GM18951 (cell line): ENCODE results near the gene MAVS.

Experiments
- POLR2A ChIP-seq: IDR thresholded peaks from 4 replicates; pipeline ENCODE4 v1.6.1; 2011; ENCODE audit warnings: mild to moderate bottlenecking; ENCODE audit not compliant: insufficient read length, insufficient read depth; ENCODE audit errors: extremely low read depth
- in situ Hi-C: fragments of 300-500 bp; cut with MboI; formaldehyde crosslinking; loops from one replicate; pipeline ENCODE4 v1.12.0; 2022; ENCODE audit warnings: low sequenced_read_pairs, mixed read lengths, inconsistent platforms; ENCODE audit not compliant: unreplicated experiment

Gene MAVS

DNA sequence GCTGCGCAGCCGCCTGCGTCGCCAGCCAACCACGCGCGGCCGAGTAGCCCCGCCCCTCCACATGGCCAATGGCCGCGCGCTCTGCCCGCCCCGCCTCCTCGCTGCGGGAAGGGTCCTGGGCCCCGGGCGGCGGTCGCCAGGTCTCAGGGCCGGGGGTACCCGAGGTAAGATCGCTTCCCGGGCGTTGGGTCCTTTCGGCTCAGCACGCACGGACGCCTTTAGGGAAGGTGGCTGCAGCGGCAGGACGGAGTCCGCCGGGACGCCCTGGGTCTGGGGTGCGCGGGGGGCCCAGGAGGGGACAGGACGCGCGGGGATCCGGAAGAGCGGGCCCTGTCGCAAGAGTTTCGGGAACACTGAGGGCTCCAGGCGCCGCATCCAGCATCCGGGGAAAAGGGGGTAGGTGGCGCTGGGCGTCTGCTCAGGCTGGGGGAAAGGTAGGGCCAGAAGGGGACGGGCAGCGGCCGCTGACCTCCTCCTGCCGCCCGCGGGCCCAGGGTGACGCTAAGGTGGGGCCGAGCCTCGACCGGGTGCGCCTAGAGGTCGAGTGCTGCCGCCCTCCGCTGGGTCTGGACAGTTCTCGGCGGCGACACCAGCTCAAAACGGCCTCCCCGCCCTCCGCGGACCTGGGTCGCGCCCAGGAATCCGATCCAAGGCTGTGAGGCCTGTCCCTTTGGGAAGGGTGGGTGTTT lies at the start of gene MAVS:
MAVS (plus strand) TSS at position 95 of the 689 bp plus-strand sequence. CDS start 7,791 bp downstream, outside the sequence.
- TF ChIP-seq POLR2A: peak; percentile 90
- in situ Hi-C loops: no loop called here

DNA sequence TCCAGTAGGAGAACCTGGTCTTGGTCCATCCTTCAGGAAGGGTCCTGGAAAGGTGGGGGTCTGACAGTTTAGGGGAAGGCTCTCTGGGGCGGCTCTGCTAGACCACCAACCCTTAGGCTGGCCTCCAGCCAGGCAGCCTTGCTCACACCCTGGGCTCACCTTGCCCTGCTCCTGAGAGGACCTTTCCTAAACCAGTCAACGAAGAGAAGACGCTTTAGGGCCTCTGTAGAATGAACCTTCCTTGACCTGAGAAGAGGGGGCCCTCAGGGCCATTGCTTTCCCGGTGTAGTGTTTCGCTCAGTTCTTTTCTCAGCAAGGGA lies 49.4 kb upstream of the MAVS start:
- TF ChIP-seq POLR2A: no peak
- in situ Hi-C loops: no loop called here

DNA sequence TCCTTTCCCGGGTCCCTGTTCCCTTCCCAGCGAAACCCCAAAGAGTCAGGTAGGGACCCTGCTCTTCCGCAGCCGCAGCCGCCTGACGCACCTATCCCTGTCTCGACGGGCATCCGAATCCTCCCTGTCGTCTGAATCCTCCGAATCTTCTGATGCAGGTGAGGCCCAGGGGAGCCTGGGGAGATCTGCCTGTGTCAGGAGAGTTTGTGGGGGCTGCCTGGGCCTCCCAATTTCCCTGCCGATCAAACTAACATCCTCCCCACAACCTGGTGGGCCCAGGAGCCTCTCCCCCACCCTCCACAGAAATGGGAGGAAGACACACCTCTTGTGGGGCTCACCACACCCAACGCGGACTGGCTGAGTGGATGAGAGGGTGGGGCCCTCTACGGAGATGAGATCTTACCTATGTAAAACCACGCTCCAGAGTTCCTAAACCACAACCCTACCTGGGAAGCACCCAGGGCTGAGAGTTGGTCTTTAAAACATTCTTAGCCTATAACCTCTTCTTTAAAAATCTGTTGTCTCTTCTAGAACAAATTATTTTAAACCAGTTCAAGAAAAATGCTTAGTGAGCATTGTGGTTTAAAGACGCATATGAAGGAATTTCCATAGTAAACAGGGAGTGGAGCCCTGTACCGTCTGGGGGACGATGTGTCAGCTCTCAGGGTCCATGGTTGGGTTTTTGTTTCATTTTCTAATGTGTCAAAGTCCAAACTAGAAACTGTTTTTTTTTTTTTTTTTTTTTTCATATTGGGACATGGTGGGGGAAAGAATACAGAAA lies 48.9 kb upstream of the MAVS start:
- in situ Hi-C loops: no loop called here
- no peak for TF ChIP-seq POLR2A

DNA sequence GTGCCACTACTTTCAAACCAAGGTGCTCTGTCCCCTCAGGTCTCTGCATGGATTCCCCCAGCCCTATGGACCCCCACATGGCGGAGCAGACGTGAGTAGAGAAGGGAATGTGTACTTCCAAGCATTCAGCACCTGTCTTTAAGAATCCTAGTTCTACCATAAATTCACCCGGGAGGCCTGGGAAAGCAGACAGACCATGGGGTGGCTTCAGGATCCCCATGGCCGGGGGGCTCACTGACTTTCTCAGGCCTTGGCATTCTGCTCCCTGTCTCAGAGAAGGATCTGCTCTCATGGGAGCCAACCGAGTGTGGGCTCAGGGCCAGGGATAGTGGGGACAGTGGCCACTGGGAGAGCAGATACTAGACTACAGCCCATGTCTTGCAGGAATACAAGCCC lies 48.3 kb upstream of the MAVS start:
- TF ChIP-seq POLR2A: no peak
- in situ Hi-C loops: no loop called here

DNA sequence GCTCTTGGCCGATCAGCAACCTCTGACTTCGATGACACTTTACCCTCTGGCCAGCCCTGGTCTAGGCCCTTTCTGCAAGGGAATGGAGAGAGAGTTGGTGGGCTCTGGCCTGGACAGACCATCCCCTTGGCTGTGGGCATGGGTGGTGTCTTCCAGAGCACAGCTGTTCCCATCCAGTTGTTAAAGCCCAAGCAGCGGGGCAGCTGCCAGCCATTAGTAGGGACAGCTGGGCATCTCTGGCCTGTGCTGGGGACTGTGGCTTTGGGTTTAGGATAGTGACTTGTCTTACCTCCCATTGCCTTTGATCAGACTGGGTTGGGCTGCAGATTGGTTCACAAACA lies 47.8 kb upstream of the MAVS start:
- in situ Hi-C loops: no loop called here
- TF ChIP-seq POLR2A: no peak

DNA sequence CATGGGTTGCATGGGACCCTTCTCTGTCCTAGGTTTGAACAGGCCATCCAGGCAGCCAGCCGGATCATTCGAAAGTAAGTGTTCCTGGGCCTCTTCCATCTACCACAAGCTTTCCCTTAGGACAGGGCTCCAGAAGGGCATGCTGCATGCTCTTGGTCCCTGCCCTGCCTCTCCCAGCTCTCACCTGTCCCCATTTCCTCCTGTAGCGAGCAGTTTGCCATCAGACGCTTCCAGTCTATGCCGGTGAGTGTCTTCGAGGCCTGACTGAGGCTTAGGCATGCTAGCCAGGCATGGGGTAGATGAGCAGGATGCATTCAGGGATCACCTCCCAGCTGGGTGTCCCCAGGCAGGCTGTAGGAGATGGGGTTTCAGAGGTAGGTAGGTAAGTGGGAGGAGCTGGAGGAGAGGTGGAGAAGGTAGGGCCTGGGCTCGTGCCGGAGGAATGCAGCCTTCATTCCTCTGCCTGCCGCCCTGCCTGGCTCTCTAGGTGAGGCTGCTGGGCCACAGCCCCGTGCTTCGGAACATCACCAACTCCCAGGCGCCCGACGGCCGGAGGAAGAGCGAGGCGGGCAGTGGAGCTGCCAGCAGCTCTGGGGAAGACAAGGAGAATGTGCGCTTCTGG lies 46.3 kb upstream of the MAVS start:
- in situ Hi-C loops: no loop called here
- TF ChIP-seq POLR2A: no peak

DNA sequence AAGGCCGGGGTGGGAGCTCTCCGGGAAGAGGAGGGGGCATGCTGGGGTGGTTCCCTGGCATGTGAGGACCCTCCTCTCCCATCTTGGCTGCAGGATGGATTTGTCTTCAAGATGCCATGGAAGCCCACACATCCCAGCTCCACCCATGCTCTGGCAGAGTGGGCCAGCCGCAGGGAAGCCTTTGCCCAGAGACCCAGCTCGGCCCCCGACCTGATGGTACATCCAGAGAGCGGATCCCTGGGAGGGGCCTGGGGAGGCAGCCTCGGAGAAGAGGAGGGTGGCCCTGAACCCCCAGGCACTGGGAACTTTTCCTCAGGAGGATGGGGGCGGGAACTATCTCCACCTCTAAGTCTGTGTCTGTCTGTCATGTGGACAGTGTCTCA lies 45.8 kb upstream of the MAVS start:
- no peak for TF ChIP-seq POLR2A
- in situ Hi-C loops: no loop called here

DNA sequence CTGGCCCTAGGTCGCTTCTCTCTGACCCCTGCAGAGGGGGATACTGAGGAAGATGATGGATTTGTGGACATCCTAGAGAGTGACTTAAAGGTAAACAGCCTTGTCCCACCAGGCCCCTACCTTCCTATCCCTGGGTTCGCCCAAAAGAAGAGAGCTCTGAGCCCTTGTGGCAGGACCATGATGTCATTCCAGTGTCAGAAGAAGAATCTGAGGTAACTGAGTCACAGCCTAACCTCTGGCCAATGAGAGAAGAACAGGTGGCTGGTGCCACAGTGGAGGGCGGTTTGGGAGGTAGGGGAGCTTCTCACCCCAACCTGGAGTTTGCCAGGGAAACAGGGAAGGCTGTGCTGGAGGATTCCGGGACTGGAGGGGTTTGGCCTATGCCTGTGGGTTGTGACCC lies 45.3 kb upstream of the MAVS start:
- TF ChIP-seq POLR2A: no peak
- in situ Hi-C loops: no loop called here

DNA sequence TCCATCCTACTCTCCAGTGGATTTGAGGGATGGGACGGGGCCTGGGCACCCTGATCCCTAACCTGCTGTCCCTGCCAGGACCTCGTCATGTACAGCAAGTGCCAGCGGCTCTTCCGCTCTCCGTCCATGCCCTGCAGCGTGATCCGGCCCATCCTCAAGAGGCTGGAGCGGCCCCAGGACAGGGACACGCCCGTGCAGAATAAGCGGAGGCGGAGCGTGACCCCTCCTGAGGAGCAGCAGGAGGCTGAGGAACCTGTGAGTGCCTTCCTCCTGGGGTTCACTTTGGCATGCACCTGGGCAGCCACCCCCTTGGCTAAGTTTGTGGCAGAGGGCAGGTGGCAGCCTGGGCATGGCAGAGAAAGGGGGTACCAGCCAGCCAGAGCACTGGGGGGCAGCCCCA lies 44.8 kb upstream of the MAVS start:
- in situ Hi-C loops: no loop called here

DNA sequence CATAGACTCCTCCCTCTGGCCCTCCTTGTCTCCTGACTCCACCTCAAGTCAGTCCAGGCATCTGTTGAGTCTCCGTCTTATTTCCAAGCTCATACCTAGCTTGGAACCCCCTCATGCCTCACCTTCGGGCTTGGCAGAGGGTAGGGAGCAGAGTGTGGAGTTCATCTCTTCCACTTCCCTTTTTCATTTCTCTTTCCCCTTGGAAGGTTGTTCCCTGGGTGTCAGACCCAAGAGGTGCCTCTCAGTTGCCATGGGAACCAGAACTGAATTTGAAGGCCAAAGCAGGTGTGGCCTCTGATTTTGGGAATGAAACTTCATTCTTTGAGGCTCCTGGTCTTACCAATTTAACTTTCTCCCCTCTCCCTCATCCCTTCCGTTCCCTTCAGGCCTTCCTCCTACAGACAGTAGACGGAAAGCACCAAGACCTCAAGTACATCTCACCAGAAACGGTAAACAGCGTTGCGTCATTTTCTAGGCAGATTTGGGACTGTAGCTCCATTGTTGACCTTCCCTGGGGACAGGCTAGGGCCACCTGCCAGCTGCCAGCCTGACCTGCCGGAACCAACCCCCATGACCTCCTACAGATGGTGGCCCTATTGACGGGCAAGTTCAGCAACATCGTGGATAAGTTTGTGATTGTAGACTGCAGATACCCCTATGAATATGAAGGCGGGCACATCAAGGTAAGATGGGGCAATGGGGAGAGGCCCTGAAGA lies 44.0 kb upstream of the MAVS start:
- no peak for TF ChIP-seq POLR2A
- in situ Hi-C loops: no loop called here

More for the DNA sequence above, 44.8 kb upstream of the MAVS start:
- TF ChIP-seq POLR2A: no peak

DNA sequence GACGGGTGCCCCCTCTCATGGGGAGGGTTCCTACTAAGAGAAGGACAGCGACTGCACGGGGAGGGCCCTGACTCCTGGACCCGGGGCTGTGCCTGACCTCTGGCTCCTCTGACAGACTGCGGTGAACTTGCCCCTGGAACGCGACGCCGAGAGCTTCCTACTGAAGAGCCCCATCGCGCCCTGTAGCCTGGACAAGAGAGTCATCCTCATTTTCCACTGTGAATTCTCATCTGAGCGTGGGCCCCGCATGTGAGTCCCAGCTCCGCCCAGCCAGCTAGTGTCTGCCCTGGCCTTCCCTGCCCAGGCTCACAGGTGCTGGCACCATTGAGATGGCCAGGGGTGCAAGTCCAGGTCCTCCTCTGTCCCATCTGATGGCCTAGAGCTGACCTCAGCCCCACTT lies 43.3 kb upstream of the MAVS start:
- TF ChIP-seq POLR2A: no peak
- in situ Hi-C loops: no loop called here

DNA sequence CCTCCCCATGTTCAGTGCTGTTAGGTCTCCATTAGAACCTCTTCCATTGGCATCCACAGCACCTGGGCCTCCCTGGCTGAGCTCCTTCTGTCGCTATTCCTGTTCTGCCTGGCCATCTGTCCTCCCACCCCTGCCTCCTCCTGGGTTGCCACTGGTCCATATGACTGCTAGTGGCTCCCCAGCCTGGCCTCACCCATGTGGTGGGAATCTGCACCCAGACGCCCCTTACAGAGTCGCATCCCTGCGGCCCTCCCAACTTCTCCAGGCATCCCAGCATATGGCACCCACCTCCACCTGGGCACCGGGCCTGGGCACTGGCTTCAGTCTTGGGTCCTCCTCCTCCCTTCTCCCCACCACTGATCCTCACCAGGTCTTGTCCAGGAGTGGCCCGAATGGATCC lies 42.8 kb upstream of the MAVS start:
- TF ChIP-seq POLR2A: no peak
- in situ Hi-C loops: no loop called here

DNA sequence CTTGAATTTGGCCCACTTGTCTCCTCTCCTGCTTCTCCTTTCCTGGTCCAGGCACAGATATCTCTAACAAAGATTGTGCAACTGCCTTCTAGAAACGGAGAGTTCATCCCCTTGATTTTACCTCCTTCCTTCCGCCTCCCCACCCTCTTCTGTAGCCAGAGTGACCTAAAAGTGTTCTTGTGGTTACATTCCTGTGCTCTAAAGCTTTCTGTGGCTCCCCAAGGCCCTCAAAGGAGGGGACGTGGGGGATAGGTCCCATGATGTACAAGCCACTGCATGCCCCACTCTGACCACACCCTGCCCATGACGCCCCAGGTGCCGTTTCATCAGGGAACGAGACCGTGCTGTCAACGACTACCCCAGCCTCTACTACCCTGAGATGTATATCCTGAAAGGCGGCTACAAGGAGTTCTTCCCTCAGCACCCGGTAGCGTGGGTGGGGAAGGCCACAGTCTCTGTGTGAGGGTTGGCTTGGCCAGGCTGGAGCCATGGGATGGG lies 42.3 kb upstream of the MAVS start:
- TF ChIP-seq POLR2A: no peak
- in situ Hi-C loops: no loop called here
